Glutamatergic neuron (in vitro differentiated cells): Measurements from ENCODE around the gene DENND2A. TPM values are rescaled to one million over a fixed set of nuclear protein-coding genes. Genes with fewer than 3 reads are reported as not detected.
"Not testable (repeated sequence)": the region's sequence is repeated elsewhere in the genome, so short reads cannot be mapped to it uniquely, and the experiment has no call there.

Source experiments
- DNase-seq: peaks from one replicate; pipeline ENCODE4 v3.0.0; 2022
- H3K27ac Mint-ChIP-seq: one replicate; pipeline ENCODE4 v1.8.0; 2020; ENCODE audit warnings: mild to moderate bottlenecking, mixed read lengths, inconsistent platforms; ENCODE audit not compliant: unreplicated experiment
- H3K27me3 Mint-ChIP-seq: one replicate; pipeline ENCODE4 v1.8.0; 2020; ENCODE audit warnings: mild to moderate bottlenecking, moderate library complexity, mixed read lengths, inconsistent platforms; ENCODE audit not compliant: unreplicated experiment
- H3K36me3 Mint-ChIP-seq: one replicate; pipeline ENCODE4 v1.8.0; 2020; ENCODE audit warnings: mild to moderate bottlenecking, mixed read lengths, inconsistent platforms; ENCODE audit not compliant: unreplicated experiment
- H3K4me1 Mint-ChIP-seq: one replicate; pipeline ENCODE4 v1.8.0; 2020; ENCODE audit warnings: mild to moderate bottlenecking, low read depth, mixed read lengths, inconsistent platforms; ENCODE audit not compliant: unreplicated experiment
- H3K4me3 Mint-ChIP-seq: one replicate; pipeline ENCODE4 v1.8.0; 2020; ENCODE audit warnings: mild to moderate bottlenecking, mixed read lengths, inconsistent platforms; ENCODE audit not compliant: unreplicated experiment
- H3K9me3 Mint-ChIP-seq: one replicate; pipeline ENCODE4 v1.8.0; 2020; ENCODE audit warnings: mild to moderate bottlenecking, moderate library complexity, mixed read lengths, inconsistent platforms; ENCODE audit not compliant: unreplicated experiment
- total RNA-seq: library from RNA; stranded (reverse); fragmentation: NEBNext Ultra II Directional; extraction: Animal tissue kit (Norgen Biotek cat#: 25700); gene quantifications from one replicate; pipeline ENCODE4 v1.2.1, GENCODE V29; 2021; ENCODE audit not compliant: unreplicated experiment
- TF ChIP-seq, protein P1 (sequence below): fragments of 200-600 bp; sonication (generic); IDR thresholded peaks from one replicate; pipeline ENCODE4 v1.5.0; 2021; ENCODE audit not compliant: partially characterized antibody, unreplicated experiment

Gene DENND2A
- total RNA-seq, 1 donor from 2014 or later, result 64.7 TPM

DNA sequence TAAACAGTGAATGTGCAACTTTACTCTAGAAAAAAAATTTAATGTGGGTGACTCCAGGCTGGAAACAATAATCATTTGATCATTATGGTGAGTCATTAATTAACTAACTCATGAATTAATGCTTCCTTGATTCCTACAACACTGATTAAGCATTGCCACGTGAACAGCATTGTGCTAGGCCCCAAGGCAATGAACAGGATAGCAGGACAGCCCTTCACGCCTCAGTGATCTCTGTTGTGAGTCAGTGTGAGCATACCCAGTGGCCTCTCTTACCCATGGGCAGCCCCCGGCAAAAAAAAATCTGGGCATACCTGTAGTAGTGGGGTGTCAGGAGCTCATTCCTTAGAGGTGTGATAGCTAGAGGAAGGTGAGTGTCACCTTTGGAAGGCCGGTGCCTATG lies 76.0 kb downstream of the DENND2A start:
- Mint-ChIP-seq H3K4me3 (no peak overlapping the region), H3K9me3 (peaks cover 2% of the 10 kb centered on the region), H3K4me1 (peaks cover 8% of the 10 kb centered on the region), H3K36me3 (peaks cover 9% of the 10 kb centered on the region), H3K27me3 (no peaks in the 10 kb centered on the region), H3K27ac (peak overlapping the region; percentile 14)
- TF ChIP-seq, protein P1, sequence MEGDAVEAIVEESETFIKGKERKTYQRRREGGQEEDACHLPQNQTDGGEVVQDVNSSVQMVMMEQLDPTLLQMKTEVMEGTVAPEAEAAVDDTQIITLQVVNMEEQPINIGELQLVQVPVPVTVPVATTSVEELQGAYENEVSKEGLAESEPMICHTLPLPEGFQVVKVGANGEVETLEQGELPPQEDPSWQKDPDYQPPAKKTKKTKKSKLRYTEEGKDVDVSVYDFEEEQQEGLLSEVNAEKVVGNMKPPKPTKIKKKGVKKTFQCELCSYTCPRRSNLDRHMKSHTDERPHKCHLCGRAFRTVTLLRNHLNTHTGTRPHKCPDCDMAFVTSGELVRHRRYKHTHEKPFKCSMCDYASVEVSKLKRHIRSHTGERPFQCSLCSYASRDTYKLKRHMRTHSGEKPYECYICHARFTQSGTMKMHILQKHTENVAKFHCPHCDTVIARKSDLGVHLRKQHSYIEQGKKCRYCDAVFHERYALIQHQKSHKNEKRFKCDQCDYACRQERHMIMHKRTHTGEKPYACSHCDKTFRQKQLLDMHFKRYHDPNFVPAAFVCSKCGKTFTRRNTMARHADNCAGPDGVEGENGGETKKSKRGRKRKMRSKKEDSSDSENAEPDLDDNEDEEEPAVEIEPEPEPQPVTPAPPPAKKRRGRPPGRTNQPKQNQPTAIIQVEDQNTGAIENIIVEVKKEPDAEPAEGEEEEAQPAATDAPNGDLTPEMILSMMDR, result no peak
- DNase-seq, result no peak

DNA sequence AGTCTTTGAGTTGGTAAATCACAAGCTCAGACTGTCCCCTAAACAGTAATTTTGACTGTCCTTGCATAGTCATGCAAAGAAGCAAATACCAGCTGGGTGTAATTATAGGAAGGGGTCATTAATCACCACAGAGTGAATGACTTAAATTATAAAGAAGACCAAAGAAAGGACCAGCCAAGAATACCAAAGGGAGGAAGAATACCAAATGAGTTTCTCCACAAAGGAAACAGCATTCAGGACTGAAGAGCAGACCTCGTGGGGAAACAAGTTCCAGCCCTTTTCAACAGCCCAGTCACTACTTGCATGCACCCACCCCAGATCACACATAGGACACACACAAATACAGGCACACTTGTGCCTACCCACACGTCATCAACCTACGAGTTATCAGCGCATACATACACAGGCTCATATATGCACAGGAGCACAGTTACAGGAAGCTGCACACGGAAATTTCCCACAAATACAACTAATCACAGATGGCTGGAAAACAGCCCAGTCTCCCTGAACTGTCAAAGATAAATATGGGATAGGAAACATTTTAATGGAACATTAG lies 77.6 kb downstream of the DENND2A start:
- H3K27me3 Mint-ChIP-seq, result no peaks in the 10 kb centered on the region
- H3K36me3 Mint-ChIP-seq, result peaks cover 10% of the 10 kb centered on the region
- DNase-seq, result no peak
- H3K4me1 Mint-ChIP-seq, result peaks cover 8% of the 10 kb centered on the region
- H3K4me3 Mint-ChIP-seq, result no peak overlapping the region
- H3K9me3 Mint-ChIP-seq, result peaks cover 2% of the 10 kb centered on the region
- TF ChIP-seq, protein P1, result no peak
- no peak overlapping the region for H3K27ac Mint-ChIP-seq

DNA sequence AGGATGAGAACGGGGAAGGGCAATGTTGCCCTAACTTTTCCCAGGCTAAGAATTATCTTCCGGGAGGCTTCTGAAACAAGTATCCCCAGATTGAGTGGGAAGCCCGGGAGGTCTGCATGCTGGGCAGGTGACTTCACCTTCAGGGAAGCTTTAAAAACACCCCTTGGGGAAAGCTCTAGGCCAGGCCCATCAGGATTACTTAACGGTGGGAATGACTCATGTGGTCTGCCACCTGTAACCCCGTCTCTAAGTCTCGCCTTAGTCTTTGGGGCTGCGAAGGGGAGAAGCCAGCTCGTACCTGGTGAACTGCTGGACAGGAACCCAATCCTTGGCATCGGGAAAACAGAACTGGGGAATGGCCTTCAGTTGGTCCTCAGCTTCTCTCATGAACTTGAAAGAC lies 81.2 kb downstream of the DENND2A start:
- TF ChIP-seq, protein P1, result no peak
- no peak overlapping the region for H3K27ac Mint-ChIP-seq
- no peaks in the 10 kb centered on the region for H3K27me3 Mint-ChIP-seq
- no peaks in the 10 kb centered on the region for H3K9me3 Mint-ChIP-seq
- H3K4me1 Mint-ChIP-seq, result peaks cover under 1% of the 10 kb centered on the region
- peaks cover 4% of the 10 kb centered on the region for H3K36me3 Mint-ChIP-seq
- no peak overlapping the region for H3K4me3 Mint-ChIP-seq
- DNase-seq, result no peak

DNA sequence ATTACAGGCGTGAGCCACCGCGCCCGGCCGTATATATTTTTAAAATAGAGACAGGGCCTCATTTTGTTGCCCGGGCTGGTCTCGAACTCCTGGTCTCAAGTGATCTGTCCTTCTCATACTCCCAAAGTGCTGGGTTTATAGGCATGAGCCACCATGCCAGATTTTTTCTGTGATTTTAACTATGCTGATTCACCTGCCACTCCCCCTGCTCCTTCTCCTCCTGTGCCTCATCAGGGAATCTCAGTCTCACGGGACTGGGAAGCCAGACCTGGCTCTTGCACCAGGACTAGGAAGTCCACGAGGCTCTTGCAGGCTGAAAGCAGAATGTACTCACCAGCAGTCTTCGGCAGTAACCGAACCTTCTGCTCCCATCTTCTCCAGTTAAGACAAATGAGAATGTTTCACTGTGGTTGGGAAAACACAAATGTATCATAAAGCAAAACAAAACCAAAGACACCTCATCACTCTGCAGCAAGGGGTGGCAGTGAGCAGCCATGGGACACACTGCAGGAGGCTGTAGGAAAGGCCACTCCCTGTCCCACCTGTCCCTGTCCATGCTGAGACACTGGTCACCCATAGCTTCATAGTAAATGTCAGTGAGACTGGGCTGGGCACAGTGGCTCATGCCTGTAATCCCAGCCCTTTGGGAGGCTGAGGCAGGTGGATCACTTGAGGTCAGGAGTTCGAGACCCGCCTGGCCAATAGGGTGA lies 82.6 kb downstream of the DENND2A start:
- H3K4me3 Mint-ChIP-seq, result no peak overlapping the region
- no peak overlapping the region for H3K27ac Mint-ChIP-seq
- TF ChIP-seq, protein P1, result no peak
- peaks cover 4% of the 10 kb centered on the region for H3K36me3 Mint-ChIP-seq
- H3K27me3 Mint-ChIP-seq, result peaks cover 2% of the 10 kb centered on the region
- H3K9me3 Mint-ChIP-seq, result no peaks in the 10 kb centered on the region
- peaks cover 7% of the 10 kb centered on the region for H3K4me1 Mint-ChIP-seq
- DNase-seq, result no peak

DNA sequence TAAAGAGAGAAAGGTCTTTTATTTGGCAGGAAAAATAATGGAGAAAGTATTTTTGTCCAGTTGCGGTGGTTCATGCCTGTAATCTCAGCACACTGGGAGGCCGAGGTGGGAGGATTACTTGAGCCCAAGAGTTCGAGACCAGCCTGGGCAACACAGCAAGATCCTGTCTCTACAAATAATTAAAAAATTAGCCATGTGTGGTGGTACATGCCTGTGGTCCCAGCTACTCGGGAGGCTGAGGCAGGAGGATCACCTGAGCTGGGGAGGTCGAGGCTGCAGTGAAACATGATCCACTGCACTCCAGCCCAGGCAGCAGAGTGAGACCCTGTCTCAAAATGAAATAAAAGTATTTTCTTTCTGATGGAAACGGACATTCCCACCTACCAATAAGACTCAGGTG lies 83.5 kb downstream of the DENND2A start:
- DNase-seq, result no peak
- H3K4me1 Mint-ChIP-seq, result peaks cover 11% of the 10 kb centered on the region
- no peak overlapping the region for H3K4me3 Mint-ChIP-seq
- H3K27ac Mint-ChIP-seq, result no peak overlapping the region
- TF ChIP-seq, protein P1, result no peak
- peaks cover 4% of the 10 kb centered on the region for H3K36me3 Mint-ChIP-seq
- peaks cover 2% of the 10 kb centered on the region for H3K27me3 Mint-ChIP-seq
- H3K9me3 Mint-ChIP-seq, result peaks cover 2% of the 10 kb centered on the region

DNA sequence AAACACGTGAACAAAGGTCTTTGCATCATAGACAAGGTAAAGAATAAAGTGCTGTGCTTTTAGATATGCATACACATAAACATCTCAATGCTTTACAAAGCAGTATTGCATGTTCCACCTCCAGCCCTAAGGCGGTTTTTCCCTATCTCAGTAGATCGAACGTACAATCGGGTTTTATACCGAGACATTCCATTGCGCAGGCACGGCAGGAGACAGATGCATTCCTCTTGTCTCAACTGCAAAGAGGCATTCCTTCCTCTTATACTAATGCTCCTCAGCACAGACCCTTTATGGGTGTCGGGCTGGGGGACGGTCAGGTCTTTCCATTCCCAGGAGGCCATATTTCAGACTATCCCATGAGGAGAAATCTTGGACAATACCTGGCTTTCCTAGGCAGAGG lies 87.4 kb downstream of the DENND2A start:
- not testable (repeated sequence) for H3K27me3 Mint-ChIP-seq, H3K36me3 Mint-ChIP-seq, DNase-seq, H3K9me3 Mint-ChIP-seq
- Mint-ChIP-seq H3K27ac (peak overlapping the region; percentile 88), H3K4me3 (peak overlapping the region; percentile 61), H3K4me1 (peaks cover 11% of the 10 kb centered on the region)
